Nephron progenitor cell (in vitro differentiated cells): ENCODE results near the gene MTCH1.

Experiments used
- DNase-seq: peaks from one replicate; pipeline ENCODE4 v3.0.0; 2021
- H3K27ac Mint-ChIP-seq: 2 replicates; pipeline ENCODE4 v1.8.0; 2021; ENCODE audit warnings: mild to moderate bottlenecking, moderate library complexity, mixed read lengths
- H3K27me3 Mint-ChIP-seq: 2 replicates; pipeline ENCODE4 v1.8.0; 2021; ENCODE audit warnings: mild to moderate bottlenecking, low read depth, mixed read lengths; ENCODE audit not compliant: poor library complexity
- H3K36me3 Mint-ChIP-seq: 2 replicates; pipeline ENCODE4 v1.8.0; 2021; ENCODE audit warnings: low read depth, mixed read lengths
- H3K4me1 Mint-ChIP-seq: 2 replicates; pipeline ENCODE4 v1.8.0; 2021; ENCODE audit warnings: mixed read lengths
- H3K4me3 Mint-ChIP-seq: 2 replicates; pipeline ENCODE4 v1.8.0; 2021; ENCODE audit warnings: mild to moderate bottlenecking, moderate library complexity, mixed read lengths
- H3K9me3 Mint-ChIP-seq: 2 replicates; pipeline ENCODE4 v1.8.0; 2021; ENCODE audit warnings: mild to moderate bottlenecking, moderate library complexity, mixed read lengths
- CTCF ChIP-seq: fragments of 200-600 bp; sonication (generic); IDR thresholded peaks from 2 replicates; pipeline ENCODE4 v1.5.0; 2021; ENCODE audit warnings: antibody characterized with exemption

The MTCH1 gene

GRCh38 chr6:36979347-36979742, 6.7 kb downstream of the MTCH1 start:
- no peaks in the 10 kb centered on the region for H3K9me3 Mint-ChIP-seq
- no peak for TF ChIP-seq CTCF
- H3K36me3 Mint-ChIP-seq = peaks cover 30% of the 10 kb centered on the region
- peaks cover 33% of the 10 kb centered on the region for H3K4me1 Mint-ChIP-seq
- H3K27ac Mint-ChIP-seq = peak overlapping the region; percentile 68
- H3K4me3 Mint-ChIP-seq = no peak overlapping the region
- DNase-seq = no peak
- H3K27me3 Mint-ChIP-seq = no peaks in the 10 kb centered on the region

GRCh38 chr6:36978421-36979346, 7.3 kb downstream of the MTCH1 start:
- Mint-ChIP-seq H3K36me3 (peaks cover 31% of the 10 kb centered on the region), H3K27ac (no peak overlapping the region), H3K9me3 (no peaks in the 10 kb centered on the region), H3K4me3 (no peak overlapping the region), H3K27me3 (no peaks in the 10 kb centered on the region), H3K4me1 (peaks cover 33% of the 10 kb centered on the region)
- no peak for TF ChIP-seq CTCF
- DNase-seq = no peak

- peak; percentile 41 for TF ChIP-seq CTCF
- peak; percentile 41 for DNase-seq
- Mint-ChIP-seq H3K4me1 (peaks cover 41% of the 10 kb centered on the region), H3K27me3 (no peaks in the 10 kb centered on the region), H3K4me3 (no peak overlapping the region), H3K27ac (no peak overlapping the region), H3K9me3 (no peaks in the 10 kb centered on the region), H3K36me3 (peaks cover 38% of the 10 kb centered on the region)
Measured at GRCh38 chr6:36977470-36977941, 8.5 kb downstream of the MTCH1 start.

GRCh38 chr6:36976931-36977330, 9.1 kb downstream of the MTCH1 start:
- Mint-ChIP-seq H3K9me3 (no peaks in the 10 kb centered on the region), H3K36me3 (peaks cover 41% of the 10 kb centered on the region), H3K27ac (no peak overlapping the region)

GRCh38 chr6:36976509-36976908, 9.5 kb downstream of the MTCH1 start:
- no peak for DNase-seq
- H3K9me3 Mint-ChIP-seq = no peaks in the 10 kb centered on the region
- peaks cover 43% of the 10 kb centered on the region for H3K4me1 Mint-ChIP-seq
- no peaks in the 10 kb centered on the region for H3K27me3 Mint-ChIP-seq
- H3K4me3 Mint-ChIP-seq = no peak overlapping the region
- peaks cover 45% of the 10 kb centered on the region for H3K36me3 Mint-ChIP-seq
- H3K27ac Mint-ChIP-seq = no peak overlapping the region
- TF ChIP-seq CTCF = no peak

More at GRCh38 chr6:36976931-36977330, 9.1 kb downstream of the MTCH1 start:
- DNase-seq = no peak
- Mint-ChIP-seq H3K4me3 (no peak overlapping the region), H3K4me1 (peaks cover 43% of the 10 kb centered on the region), H3K27me3 (no peaks in the 10 kb centered on the region)
- TF ChIP-seq CTCF = no peak

- no peak overlapping the region for H3K4me3 Mint-ChIP-seq
- no peak overlapping the region for H3K27ac Mint-ChIP-seq
- H3K27me3 Mint-ChIP-seq = no peaks in the 10 kb centered on the region
- peaks cover 43% of the 10 kb centered on the region for H3K4me1 Mint-ChIP-seq
- DNase-seq = no peak
- H3K36me3 Mint-ChIP-seq = peaks cover 45% of the 10 kb centered on the region
- TF ChIP-seq CTCF = no peak
- H3K9me3 Mint-ChIP-seq = no peaks in the 10 kb centered on the region
Measured at GRCh38 chr6:36976007-36976264, 10.1 kb downstream of the MTCH1 start.
